ENCODE data around the gene TBC1D30. TPM values are rescaled to one million over a fixed set of nuclear protein-coding genes. Genes with fewer than 3 reads are reported as not detected.

The TBC1D30 gene
- total RNA-seq, 1 experiment from 2014 or later: 8.6 TPM

DNA sequence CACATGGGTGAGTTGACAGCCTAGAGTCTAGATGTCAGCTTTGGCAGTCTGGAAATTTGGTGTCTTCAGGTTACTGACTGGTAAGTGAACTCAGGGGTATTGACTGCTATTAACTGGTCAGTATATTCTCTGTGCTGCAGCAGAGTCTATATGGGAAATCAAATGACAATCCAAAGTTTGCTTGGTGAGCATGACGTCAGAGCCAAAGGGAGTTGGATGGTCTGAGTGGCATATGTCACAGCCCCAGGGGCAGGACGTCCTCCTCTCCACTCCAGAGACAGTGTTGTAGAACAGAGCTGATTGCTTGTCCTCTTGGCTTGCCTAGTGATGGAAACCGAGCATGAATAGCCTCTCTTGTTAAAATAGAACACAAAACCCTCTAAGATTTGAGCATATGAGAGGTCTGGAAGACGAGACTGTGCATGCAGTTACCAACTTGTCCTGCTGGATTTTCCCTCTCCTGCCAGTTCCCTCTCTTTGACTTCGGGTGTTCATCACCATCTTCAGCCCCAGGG is 3.3 kb upstream of the TBC1D30 start:
- CTCF ChIA-PET: no interaction called here

GRCh38 chr12:64824130-64824499 is 332 bp upstream of the TBC1D30 start:
- no peak overlapping the region for H3K4me2 ChIP-seq
- CTCF ChIA-PET: no interaction called here

More for the DNA sequence above, 3.3 kb upstream of the TBC1D30 start:
- Histone ChIP-seq H3K36me3 (ENCODE audit: low read depth) (no peaks in the 10 kb centered on the region), H3K9me3 (ENCODE audit: insufficient read depth, low read depth) (no peaks in the 10 kb centered on the region), H3K27ac (no peak overlapping the region), H3K4me2 (no peak overlapping the region), H2AFZ (no peak overlapping the region), H3K9me2 (ENCODE audit: insufficient read depth) (no peaks in the 10 kb centered on the region), H3K27me3 (ENCODE audit: insufficient read depth, low read depth) (no peaks in the 10 kb centered on the region), H4K20me1 (ENCODE audit: insufficient read depth) (no peaks in the 10 kb centered on the region), H3K79me2 (ENCODE audit: low read depth) (no peaks in the 10 kb centered on the region), H3K4me3 (no peak overlapping the region), H3F3A (ENCODE audit: insufficient read depth, low read depth) (peaks cover 21% of the 10 kb centered on the region; the same call in 1 of the 2 replicates), H3K4me1 (replicated peaks; ENCODE audit: insufficient read depth) (peaks cover 23% of the 10 kb centered on the region)
- DNase-seq: no peak
- intact Hi-C loops (cut with micrococcal nuclease; ENCODE audit: unreplicated experiment): no loop called here
- TF ChIP-seq, protein P1, sequence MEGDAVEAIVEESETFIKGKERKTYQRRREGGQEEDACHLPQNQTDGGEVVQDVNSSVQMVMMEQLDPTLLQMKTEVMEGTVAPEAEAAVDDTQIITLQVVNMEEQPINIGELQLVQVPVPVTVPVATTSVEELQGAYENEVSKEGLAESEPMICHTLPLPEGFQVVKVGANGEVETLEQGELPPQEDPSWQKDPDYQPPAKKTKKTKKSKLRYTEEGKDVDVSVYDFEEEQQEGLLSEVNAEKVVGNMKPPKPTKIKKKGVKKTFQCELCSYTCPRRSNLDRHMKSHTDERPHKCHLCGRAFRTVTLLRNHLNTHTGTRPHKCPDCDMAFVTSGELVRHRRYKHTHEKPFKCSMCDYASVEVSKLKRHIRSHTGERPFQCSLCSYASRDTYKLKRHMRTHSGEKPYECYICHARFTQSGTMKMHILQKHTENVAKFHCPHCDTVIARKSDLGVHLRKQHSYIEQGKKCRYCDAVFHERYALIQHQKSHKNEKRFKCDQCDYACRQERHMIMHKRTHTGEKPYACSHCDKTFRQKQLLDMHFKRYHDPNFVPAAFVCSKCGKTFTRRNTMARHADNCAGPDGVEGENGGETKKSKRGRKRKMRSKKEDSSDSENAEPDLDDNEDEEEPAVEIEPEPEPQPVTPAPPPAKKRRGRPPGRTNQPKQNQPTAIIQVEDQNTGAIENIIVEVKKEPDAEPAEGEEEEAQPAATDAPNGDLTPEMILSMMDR (conservative IDR thresholded peaks at IDR 0.05): no peak
- no peak for TF ChIP-seq EZH2 (IDR thresholded peaks at IDR 0.05; ENCODE audit: low read depth)
- POLR2A ChIA-PET (ENCODE audit: unreplicated experiment): no interaction called here
- BruUV-seq (replicated peaks): no TSS peak

GRCh38 chr12:64825143-64826021 is 935 bp downstream of the TBC1D30 start:
- H3K4me2 ChIP-seq: no peak overlapping the region
- no peaks in the 10 kb centered on the region for H3K9me3 ChIP-seq (ENCODE audit: insufficient read depth, low read depth)
- intact Hi-C loops (cut with micrococcal nuclease; ENCODE audit: unreplicated experiment): no loop called here
- BruUV-seq (replicated peaks): no TSS peak
- peaks cover 6% of the 10 kb centered on the region; the same call in 1 of the 2 replicates for H3F3A ChIP-seq (ENCODE audit: insufficient read depth, low read depth)
- H3K4me3 ChIP-seq: no peak overlapping the region
- H3K9me2 ChIP-seq (ENCODE audit: insufficient read depth): no peaks in the 10 kb centered on the region
- no peaks in the 10 kb centered on the region for H3K27me3 ChIP-seq (ENCODE audit: insufficient read depth, low read depth)
- no peak for TF ChIP-seq EZH2 (IDR thresholded peaks at IDR 0.05; ENCODE audit: low read depth)
- TF ChIP-seq, protein P1 (conservative IDR thresholded peaks at IDR 0.05): no peak
- ChIA-PET CTCF (no interaction called here), POLR2A (ENCODE audit: unreplicated experiment) (no interaction called here)
- no peak overlapping the region for H2AFZ ChIP-seq
- no peaks in the 10 kb centered on the region for H3K79me2 ChIP-seq (ENCODE audit: low read depth)
- H3K36me3 ChIP-seq (ENCODE audit: low read depth): no peaks in the 10 kb centered on the region
- no peaks in the 10 kb centered on the region for H3K4me1 ChIP-seq (replicated peaks; ENCODE audit: insufficient read depth)
- no peak overlapping the region for H3K27ac ChIP-seq
- no peak for DNase-seq
- H4K20me1 ChIP-seq (ENCODE audit: insufficient read depth): no peaks in the 10 kb centered on the region

More at GRCh38 chr12:64824130-64824499, 332 bp upstream of the TBC1D30 start:
- POLR2A ChIA-PET (ENCODE audit: unreplicated experiment): no interaction called here
- no peak overlapping the region for H3K27ac ChIP-seq
- no peaks in the 10 kb centered on the region for H3K9me2 ChIP-seq (ENCODE audit: insufficient read depth)
- no peaks in the 10 kb centered on the region for H3K9me3 ChIP-seq (ENCODE audit: insufficient read depth, low read depth)
- no peaks in the 10 kb centered on the region for H3K27me3 ChIP-seq (ENCODE audit: insufficient read depth, low read depth)
- TF ChIP-seq, protein P1 (conservative IDR thresholded peaks at IDR 0.05): no peak
- no peak for TF ChIP-seq EZH2 (IDR thresholded peaks at IDR 0.05; ENCODE audit: low read depth)
- no peaks in the 10 kb centered on the region for H4K20me1 ChIP-seq (ENCODE audit: insufficient read depth)
- H3K36me3 ChIP-seq (ENCODE audit: low read depth): no peaks in the 10 kb centered on the region
- H3K4me3 ChIP-seq: no peak overlapping the region
- H3K79me2 ChIP-seq (ENCODE audit: low read depth): no peaks in the 10 kb centered on the region
- no peak overlapping the region for H2AFZ ChIP-seq
- intact Hi-C loops (cut with micrococcal nuclease; ENCODE audit: unreplicated experiment): no loop called here
- no peaks in the 10 kb centered on the region for H3K4me1 ChIP-seq (replicated peaks; ENCODE audit: insufficient read depth)
- peaks cover 6% of the 10 kb centered on the region; the same call in 1 of the 2 replicates for H3F3A ChIP-seq (ENCODE audit: insufficient read depth, low read depth)
- no peak for DNase-seq
- BruUV-seq (replicated peaks): no TSS peak

All from PC-9 (cell line).